Panc1 (cell line): ENCODE measurements around the gene GPRC5B. TPM values are rescaled to one million over a fixed set of nuclear protein-coding genes. Genes with fewer than 3 reads are reported as not detected.

Experiments
- ATAC-seq: fragments of 200-7000 bp; cut with Tn5 transposase; 2 replicates; pipeline ENCODE4 v1.9.1; 2020; ENCODE audit warnings: mild to moderate bottlenecking, moderate library complexity
- BruUV-seq: library from RNA; stranded (reverse); fragments of 400-500 nt; replicated peaks from 2 replicates; lab custom pipeline; 2021; lab: Mats Ljungman, UMichigan
- CTCF ChIA-PET: fragments of 300-600 bp; sonication (Branson Sonifier 250); formaldehyde crosslinking; loops from one replicate; lab custom pipeline; 2022; ENCODE audit warnings: antibody characterized with exemption; lab: Charles Lee
- POLR2A ChIA-PET: fragments of 300-600 bp; sonication (Branson Sonifier 250); formaldehyde crosslinking; loops from one replicate; lab custom pipeline; 2022; ENCODE audit warnings: antibody characterized with exemption; lab: Charles Lee
- DNase-seq: peaks from one replicate; pipeline ENCODE4 v3.0.0-alpha.2; 2010; ENCODE audit warnings: low read depth, low spot score
- H3K27ac ChIP-seq: 2 replicates; pipeline ENCODE4 v1.5.1; 2011; ENCODE audit warnings: mild to moderate bottlenecking, low read length, inconsistent platforms
- H3K27me3 ChIP-seq: fragments of 200-500 bp; sonication (Bioruptor generic); 2 replicates; pipeline ENCODE4 v1.6.0; 2014; ENCODE audit warnings: low read length, inconsistent platforms; ENCODE audit not compliant: control insufficient read depth, insufficient read depth
- H3K36me3 ChIP-seq: fragments of 200-500 bp; sonication (Bioruptor generic); 2 replicates; pipeline ENCODE4 v1.5.1; 2014; ENCODE audit warnings: inconsistent platforms, mild to moderate bottlenecking, low read length, moderate library complexity; ENCODE audit not compliant: control insufficient read depth, insufficient read depth
- H3K4me1 ChIP-seq: 2 replicates; pipeline ENCODE4 v1.5.1; 2011; ENCODE audit warnings: inconsistent platforms, mild to moderate bottlenecking, low read length, moderate library complexity; ENCODE audit not compliant: control insufficient read depth, insufficient read depth
- H3K4me3 ChIP-seq, 2 experiments: 2 replicates each; pipeline ENCODE4 v1.5.1; 2011 to 2012; ENCODE audit warnings: low read depth in 2 of 2, low read length in 2 of 2, mild to moderate bottlenecking in 2 of 2, inconsistent platforms in 1 of 2, moderate library complexity in 1 of 2
- H3K9me3 ChIP-seq: fragments of 200-500 bp; sonication (Bioruptor generic); 2 replicates; pipeline ENCODE4 v1.5.1; 2014; ENCODE audit warnings: low read depth, mild to moderate bottlenecking, inconsistent platforms, low read length, moderate library complexity; ENCODE audit not compliant: control insufficient read depth, insufficient read depth
- CTCF ChIP-seq: fragments of 450-650 bp; IDR thresholded peaks from 2 replicates; pipeline ENCODE4 v1.5.1; 2017; ENCODE audit warnings: mild to moderate bottlenecking
- POLR2AphosphoS5 ChIP-seq: IDR thresholded peaks from 2 replicates; pipeline ENCODE4 v1.6.1; 2012; ENCODE audit warnings: mild to moderate bottlenecking, low read depth, low read length, moderate library complexity
- REST ChIP-seq, 2 experiments: IDR thresholded peaks; 2 replicates each; pipeline ENCODE4 v1.6.1; 2011 to 2012; ENCODE audit warnings: low read depth in 2 of 2, control low read depth in 1 of 2, low read length in 1 of 2, mild to moderate bottlenecking in 1 of 2, moderate library complexity in 1 of 2; ENCODE audit not compliant: insufficient read depth in 1 of 2
- SIN3A ChIP-seq: IDR thresholded peaks from 2 replicates; pipeline ENCODE4 v1.6.1; 2012; ENCODE audit warnings: low read depth, mild to moderate bottlenecking, low read length, moderate library complexity, borderline replicate concordance; ENCODE audit not compliant: insufficient read depth
- TCF7L2 ChIP-seq: IDR thresholded peaks from 2 replicates; pipeline ENCODE4 v1.6.1; 2011; ENCODE audit warnings: mild to moderate bottlenecking, low read depth, low read length, inconsistent platforms
- in situ Hi-C: cut with HindIII; loops from 2 replicates; pipeline ENCODE4 v1.10.0; 2016; ENCODE audit warnings: low sequenced_read_pairs, low pct_unique_long_range_greater_than_20kb
- intact Hi-C: fragments of 100-400 bp; cut with micrococcal nuclease; formaldehyde crosslinking; loops from one replicate; pipeline ENCODE4 v1.10.0; 2022; ENCODE audit not compliant: unreplicated experiment
- total RNA-seq: library from RNA; stranded (reverse); gene quantifications from one replicate; pipeline ENCODE4 v1.2.1, GENCODE V29; 2021; ENCODE audit not compliant: unreplicated experiment

GPRC5B gene
- total RNA-seq, 1 experiment from 2014 or later: 10.4 TPM

- BruUV-seq: no TSS peak
- H3K27ac ChIP-seq: no peak overlapping the region
- H3K4me3 ChIP-seq: no peak overlapping the region
- no peaks in the 10 kb centered on the region for H3K27me3 ChIP-seq
- ATAC-seq (peak; percentile 61), DNase-seq (no peak)
- ChIA-PET CTCF (interaction anchor here (2.8 kb wide), 1 partner anchor 388 kb away, joined by 10 read pairs; no protein-coding TSS in a partner anchor), POLR2A (interaction anchor here (0.5 kb wide), 1 partner anchor 453 kb away, joined by 9 read pairs; no protein-coding TSS in a partner anchor)
- H3K36me3 ChIP-seq: no peaks in the 10 kb centered on the region
- no peaks in the 10 kb centered on the region for H3K4me1 ChIP-seq
- H3K9me3 ChIP-seq: no peaks in the 10 kb centered on the region
- intact Hi-C loops: no loop called here
- no peak for TF ChIP-seq TCF7L2
- in situ Hi-C loops: no loop called here
Measured at GRCh38 chr16:19912455-19913339, 28.0 kb upstream of the GPRC5B start.

- Histone ChIP-seq H3K4me3 (no peak overlapping the region), H3K9me3 (no peaks in the 10 kb centered on the region), H3K27me3 (no peaks in the 10 kb centered on the region), H3K36me3 (no peaks in the 10 kb centered on the region), H3K27ac (no peak overlapping the region), H3K4me1 (no peaks in the 10 kb centered on the region)
- POLR2A ChIA-PET: no interaction called here
- CTCF ChIA-PET: interaction anchor here (2.8 kb wide), 1 partner anchor 389 kb away, joined by 10 read pairs; no protein-coding TSS in a partner anchor
- DNase-seq (no peak), ATAC-seq (no peak)
- in situ Hi-C loops: no loop called here
- intact Hi-C loops: no loop called here
- no peak for TF ChIP-seq TCF7L2
- no peak for TF ChIP-seq SIN3A
- TF ChIP-seq REST (IDR thresholded peaks at IDR 0.05; ENCODE audit: insufficient read depth in 1 of 2, low read depth in 2 of 2, low read length in 1 of 2): no peak
- no peak for TF ChIP-seq POLR2AphosphoS5
- TF ChIP-seq CTCF: no peak
- BruUV-seq: no TSS peak
Measured at GRCh38 chr16:19911747-19912454, 27.3 kb upstream of the GPRC5B start.
